Activated CD8-positive, alpha-beta memory T cell treated with anti-CD3 and anti-CD28 coated beads, Interleukin-2, amount 50 U/mL, for 1 hour (primary cell): Measurements from ENCODE around the gene GGT5.
"Not testable (repeated sequence)": the region's sequence is repeated elsewhere in the genome, so short reads cannot be mapped to it uniquely, and the experiment has no call there.

Experiments
- DNase-seq: peaks from one replicate; pipeline ENCODE4 v3.0.0-alpha.2; 2020; ENCODE audit errors: extremely low read depth

Gene GGT5

DNA sequence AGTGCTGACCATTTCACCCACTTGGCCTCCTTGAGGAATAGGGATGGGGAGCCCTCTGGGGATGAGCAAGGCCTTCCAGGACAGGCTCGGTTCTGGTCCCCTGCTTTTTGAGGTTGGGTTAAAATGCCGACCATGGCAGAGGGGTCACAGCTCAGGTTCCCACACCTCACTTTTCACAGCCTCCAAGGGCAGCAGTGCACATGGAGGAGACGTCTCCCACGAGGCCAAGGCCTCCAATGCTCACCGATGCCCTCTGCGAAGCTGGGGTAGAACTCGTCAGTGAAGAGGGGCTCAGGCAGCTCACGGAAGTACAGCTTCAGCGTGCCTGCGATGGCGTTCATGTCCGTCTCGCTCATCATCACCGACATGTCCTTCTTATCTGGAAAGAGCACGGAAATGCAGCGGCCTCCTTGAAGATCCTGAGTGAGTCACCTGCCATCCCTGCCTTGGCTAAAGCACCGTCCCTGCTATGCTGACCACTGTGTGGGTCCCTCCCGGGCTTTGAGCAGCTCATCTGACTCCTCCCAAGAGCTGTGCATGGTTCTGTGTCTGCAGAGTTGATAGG, 17.4 kb upstream of the GGT5 start:
- DNase-seq, result not testable (repeated sequence)

DNA sequence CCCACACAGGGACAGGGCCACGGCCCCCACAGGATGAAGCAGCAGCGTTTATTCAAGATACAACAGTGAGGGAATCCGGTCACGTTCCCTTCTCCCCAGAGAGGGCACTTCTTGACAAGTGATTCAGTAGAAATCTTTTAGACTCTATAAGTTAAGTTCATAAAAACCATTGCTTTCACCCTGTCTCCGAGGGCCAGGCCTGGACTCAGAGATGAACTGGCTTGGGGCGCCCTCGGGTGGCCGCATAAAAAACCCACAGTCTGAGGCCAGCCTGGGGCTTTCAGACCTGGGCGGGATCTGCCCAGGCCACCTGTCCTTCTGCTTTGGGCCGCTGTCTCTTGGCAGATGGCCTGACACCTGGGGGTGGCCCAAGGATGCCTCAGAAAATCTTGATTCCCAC, 14.6 kb upstream of the GGT5 start:
- DNase-seq, result not testable (repeated sequence)

DNA sequence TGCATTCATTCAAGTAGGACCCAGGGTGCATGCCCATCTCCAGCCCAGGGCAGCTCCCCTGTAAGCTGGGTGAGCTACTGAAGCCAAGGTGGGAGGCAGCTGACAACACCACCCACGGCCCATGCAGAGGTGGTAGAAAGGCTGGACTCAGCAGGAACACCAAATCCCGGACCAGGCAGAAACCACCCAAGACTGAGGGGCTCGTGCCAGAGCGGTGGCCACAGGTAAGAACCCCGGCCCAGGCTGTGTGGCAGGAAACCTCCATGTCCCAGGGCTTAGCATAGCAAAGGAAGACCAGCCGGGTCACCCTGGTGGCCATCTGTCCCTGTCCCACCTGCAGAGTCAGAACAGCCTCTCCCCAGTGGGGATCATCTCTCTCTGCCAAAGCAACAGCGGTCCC, 11.9 kb upstream of the GGT5 start:
- not testable (repeated sequence) for DNase-seq

- not testable (repeated sequence) for DNase-seq
Measured at GRCh38 chr22:24256136-24256535, 11.3 kb upstream of the GGT5 start.

DNA sequence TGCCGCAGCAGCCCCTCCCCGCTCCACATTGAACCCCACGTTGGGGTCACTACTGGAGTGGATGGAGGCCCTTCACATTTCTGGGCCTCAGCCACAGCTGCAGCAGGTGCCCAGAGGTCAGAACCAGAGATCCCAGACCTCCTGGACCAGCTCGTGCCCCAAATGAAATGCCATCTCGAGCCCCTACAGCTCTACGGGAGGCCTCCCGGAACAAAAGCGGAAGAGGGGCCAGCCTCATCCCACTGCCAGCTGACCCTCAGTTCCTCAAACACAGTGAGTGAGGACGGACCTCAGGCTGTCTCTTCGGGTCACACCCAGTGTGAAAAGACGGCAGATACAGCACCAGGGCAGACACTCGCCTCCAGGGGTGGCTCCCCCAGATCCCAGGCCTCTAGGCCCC, 8.2 kb upstream of the GGT5 start:
- not testable (repeated sequence) for DNase-seq

DNA sequence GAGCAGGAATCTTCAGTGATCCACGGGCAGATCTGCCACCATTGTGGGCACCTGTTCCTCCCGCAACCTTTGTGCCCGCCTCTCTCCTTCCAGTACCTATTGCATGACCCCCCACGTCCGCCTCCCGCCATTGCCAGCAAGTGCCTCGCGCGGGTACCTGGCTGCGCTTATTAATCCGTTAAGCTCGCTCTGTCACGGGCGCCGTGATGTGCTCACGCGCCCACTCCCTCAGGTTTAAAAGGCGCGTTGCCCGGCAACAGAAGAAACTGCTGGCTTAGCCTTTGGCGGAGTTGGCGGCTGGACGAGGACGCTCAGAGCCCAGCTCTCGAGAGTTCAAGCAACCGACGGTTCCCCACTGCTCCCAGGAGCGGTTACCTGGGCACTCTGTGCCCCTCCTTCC, 6.4 kb upstream of the GGT5 start:
- DNase-seq, result not testable (repeated sequence)

- not testable (repeated sequence) for DNase-seq
Measured at GRCh38 chr22:24249413-24249812, 4.5 kb upstream of the GGT5 start.

DNA sequence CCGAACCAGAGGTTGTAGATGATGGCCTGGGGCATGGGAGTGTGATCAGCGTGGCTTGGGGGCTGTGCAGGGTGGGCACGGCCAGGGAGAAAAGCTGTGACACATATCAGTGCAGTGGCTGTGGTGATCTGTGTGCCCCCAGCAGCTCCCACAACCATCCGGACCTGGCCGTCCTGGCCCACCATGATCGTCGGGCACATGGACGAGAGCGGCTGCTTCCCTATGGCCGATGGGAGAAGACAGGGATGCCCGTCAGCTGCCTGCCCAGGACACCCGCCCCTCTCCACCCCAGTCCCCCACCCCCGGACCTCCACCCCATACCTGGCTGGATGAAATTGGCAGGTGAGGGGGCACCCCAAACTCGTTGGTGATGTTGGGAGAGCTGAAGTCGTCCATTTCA, 3.7 kb upstream of the GGT5 start:
- DNase-seq, result not testable (repeated sequence)

DNA sequence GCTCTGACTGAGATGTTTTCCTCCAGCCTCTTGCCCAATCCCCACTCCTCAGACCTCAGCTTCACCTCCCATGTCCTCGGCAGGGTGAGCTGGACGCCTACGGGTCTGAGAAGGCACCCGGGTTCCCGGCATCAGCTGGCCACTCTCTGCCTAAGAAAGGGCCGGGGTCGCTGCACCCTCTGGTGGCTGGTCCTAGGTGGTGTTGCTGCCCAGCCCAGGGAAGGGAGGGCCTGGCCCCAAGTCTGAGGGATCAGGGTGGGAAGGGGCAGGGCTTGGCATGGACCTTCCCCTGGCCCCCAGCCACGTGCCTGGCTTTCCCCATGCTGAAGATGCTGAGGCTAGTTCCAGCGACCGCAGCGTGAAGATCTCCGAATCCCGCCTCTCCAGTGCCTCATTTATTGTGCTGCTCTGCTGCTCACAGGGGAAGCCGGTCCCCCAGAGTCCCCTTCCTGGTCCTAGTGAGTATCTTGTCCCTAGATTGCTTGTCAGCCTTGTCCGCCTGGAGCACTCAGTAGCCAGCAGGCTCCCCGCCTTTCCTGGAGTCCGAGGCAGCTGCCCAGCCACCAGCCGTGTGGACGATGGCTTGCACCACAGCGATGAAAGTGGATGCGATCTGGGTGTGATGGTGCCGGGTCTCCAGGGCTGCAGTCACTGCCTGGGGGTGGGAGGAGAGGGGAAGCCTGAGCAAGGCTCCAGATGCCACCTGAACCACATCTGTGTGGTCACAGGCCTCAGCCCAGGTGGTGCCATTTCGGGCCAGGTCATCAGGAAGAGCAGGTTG, 2.9 kb upstream of the GGT5 start:
- no peak for DNase-seq

DNA sequence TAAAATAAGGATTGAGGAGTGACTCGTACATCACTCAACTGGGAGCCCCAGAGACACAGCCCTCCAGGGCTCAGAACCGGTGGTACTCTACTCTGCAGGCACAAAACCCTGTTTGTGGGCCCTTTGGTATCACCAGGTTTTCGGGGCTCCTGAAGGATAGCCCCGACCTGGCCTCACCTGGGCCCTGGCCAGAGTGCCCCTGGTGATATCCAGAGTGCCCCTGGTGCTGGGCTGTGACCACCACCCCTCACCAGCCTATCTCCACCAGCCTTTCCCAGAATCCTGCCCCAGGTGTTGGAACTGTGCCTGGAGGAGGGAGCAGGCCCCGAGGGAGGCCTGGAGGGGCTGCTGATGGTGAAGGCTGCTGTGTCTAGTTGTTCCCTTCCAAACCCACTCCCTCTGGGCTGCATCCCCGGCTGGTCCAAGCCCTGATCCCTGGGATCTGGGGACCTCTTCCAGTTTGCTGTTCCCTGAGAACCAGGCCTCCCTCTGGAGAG, 2.2 kb upstream of the GGT5 start:
- DNase-seq, result no peak

DNA sequence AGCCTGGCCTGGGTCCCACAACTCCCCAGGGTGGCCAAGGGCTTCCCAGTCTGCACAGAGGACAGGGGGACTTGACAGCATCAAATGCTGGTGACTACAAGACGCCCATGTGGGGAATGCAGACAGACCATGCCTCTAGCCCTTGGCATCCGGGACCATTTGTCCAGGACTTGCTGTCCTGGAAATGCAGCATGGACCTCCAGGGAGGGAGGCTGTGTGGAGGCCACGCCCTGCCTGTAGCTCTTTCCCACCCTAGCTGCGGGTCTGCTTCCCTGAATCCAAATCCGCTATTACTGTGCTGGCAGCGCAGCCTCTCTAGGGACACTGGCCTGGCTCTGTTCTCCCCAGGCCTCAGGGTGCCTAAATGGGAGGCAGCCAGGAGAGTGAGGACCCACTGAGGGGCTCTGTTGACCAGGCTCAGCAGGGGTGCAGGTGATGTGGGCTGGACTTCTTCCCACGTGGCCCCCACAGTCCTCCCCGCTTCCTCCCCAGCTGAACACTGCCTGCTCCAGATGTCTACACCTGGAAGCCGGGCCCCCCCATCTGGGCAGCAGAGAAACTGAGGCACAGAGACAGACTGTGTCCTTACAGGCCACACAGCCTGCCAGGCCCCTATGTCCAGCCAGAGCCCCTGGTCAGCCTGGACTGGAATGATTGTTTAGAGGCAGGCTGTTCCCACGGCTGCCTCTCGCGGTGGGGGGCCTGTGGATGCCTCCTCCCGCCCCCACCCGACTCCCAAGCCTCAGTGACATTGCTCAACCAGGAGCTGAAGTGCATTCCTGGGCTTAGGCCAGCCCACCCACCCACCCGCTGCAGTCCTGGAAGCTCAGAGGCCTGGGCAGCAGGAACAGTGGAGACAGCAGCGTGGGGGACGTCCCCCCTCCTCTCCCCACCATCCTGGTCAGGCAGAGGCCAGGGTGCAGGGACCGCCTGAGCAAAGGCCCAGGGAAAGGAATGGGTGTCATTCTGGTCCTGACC, 991 bp upstream of the GGT5 start:
- not testable (repeated sequence) for DNase-seq

DNA sequence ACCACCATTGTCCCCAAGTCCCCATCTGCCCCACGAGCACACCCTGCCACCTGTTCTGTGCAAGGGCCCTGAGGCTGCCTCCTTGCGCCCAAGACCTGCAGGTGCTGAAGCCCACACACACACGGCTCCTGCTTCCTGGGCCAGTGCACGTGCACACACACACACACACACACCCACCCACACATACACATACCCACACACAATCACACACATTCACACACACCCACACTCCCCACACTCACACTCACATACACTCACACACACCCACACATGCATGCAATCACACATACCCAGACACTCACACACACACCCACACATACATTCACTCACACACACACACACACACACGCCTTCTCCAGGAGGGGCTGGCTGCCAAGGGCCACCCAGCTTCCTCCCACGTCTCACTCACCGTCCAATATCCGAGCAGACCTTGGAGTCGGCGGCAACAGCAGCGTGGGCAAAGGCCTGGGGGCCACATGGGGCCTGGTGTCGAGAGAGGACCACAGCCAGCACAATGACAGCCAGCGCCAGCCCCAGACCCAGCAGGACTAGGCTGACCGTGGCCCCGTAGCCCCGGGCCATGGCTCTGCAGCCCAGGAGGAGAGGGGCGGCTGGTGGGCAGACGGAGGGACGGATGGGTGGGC, 616 bp downstream of the GGT5 start:
- DNase-seq, result no peak

DNA sequence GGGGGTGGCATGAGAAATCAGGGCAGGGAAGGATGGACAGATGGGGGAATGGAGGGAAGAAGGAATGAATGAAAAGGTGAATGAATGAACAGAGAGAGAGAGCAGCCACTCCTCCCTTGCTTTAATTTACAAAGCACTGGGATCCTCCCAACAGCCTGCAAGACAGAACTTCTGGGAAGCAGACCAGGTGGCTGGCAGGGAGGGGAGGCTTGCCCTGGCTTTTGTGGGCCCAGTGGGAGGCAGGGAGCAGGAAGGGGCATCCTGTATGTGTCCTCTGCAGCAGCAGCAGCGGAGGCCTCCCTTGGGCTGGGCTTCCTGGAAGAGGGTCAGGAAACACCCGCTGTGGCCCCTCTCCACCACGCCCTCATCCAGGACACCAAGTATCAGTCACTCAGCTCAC, 1.5 kb downstream of the GGT5 start:
- not testable (repeated sequence) for DNase-seq

DNA sequence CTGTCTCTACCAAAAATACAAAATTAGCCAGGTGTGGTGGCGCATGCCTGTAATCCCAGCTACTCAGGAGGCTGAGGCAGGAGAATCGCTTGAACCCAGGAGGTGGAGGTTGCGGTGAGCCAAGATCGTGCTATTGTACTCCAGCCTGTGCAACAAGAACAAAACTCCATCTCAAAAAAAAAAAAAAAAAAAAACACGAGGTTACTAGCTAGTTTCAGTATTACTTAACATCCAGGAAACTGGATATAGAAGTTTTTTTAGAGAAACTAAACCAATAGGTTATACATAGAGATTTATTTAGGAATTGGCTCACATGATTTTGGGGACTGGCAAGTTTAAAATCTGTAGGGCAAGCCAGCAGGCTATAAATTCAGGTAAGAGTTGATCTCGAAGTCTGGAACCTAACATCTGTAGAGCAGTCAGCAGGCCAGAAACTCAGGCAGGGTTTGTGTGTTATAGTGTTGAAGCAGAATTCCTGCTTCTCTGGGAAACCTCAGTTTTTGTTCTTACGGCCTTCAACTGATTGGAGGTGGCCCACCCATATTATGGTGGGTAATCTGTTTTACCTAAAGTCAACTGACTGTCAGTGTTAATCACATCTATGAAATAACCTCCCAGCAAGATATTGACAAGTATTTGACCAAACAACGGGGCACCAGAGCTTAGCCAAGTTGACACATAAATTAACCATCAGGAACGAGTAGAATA, 3.7 kb downstream of the GGT5 start:
- DNase-seq, result not testable (repeated sequence)

GRCh38 chr22:24240381-24240780, 4.5 kb downstream of the GGT5 start:
- no peak for DNase-seq

GRCh38 chr22:24238101-24238694, 6.7 kb downstream of the GGT5 start:
- not testable (repeated sequence) for DNase-seq

DNA sequence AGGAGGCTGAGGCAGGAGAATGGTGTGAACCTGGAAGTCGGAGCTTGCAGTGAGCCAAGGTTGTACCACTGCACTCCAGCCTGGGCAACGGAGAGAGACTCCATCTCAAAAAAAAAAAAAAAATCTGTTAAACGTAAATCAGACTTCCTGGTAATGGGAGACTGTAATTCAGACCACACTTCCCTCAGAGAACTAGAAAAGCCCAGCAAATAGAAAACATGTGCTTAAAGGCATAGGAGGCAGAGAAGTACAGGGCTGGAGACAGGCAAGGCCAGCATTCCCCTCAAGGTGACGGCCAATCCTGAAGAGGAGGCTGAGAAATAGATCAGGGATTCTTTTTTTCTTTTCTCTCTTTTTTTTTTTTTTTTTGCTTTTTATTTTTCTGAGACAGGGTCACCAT, 8.2 kb downstream of the GGT5 start:
- DNase-seq, result no peak

- DNase-seq, result no peak
Measured at GRCh38 chr22:24235315-24235714, 9.6 kb downstream of the GGT5 start.

DNA sequence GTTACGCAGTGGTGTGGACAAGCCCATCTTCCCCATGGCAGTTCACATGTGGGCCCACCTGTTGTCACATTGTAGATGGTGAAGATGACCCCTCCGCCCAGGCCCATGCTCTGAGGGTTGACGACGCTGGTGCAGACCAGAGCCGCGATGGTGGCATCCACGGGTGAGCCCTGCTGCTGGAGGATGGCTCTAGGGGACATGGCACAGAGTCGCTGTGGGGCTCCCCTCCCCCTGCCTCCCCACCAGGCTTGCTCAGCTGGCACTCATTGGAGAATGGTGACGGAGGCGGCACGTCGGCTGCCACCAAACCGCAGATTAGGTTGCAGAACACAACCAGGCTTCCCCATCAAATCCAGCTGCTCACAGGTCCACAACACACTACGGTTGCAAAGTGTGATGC, 11.1 kb downstream of the GGT5 start:
- no peak for DNase-seq

- no peak for DNase-seq
Measured at GRCh38 chr22:24233235-24233634, 11.6 kb downstream of the GGT5 start.

DNA sequence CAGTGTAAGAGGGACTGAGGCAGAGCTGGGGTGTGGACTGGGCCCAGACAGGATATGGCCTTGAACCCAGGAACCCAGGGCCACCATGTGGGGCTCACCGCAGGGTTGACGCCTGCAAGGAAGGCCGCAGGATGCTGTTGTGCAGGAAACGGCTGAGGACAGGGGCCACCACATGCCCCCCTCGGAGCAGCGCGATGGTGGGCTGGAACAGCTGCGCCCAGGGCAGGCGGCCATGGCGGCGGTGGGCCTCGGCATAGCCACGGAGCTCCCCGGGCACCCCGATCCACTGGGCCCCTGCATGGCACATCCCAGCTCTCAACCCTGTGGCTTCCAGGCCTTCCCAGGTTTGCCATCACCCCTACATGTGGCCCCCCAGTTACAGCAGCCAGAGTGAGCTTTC, 12.2 kb downstream of the GGT5 start:
- DNase-seq, result no peak
